Cardiac muscle cell (in vitro differentiated cells and primary cell): ENCODE results near the gene TMEM185B. TPM values are rescaled to one million over a fixed set of nuclear protein-coding genes. Genes with fewer than 3 reads are reported as not detected.

Experiments
- DNase-seq, 2 donors: peaks; one replicate each; pipeline versions ENCODE4 v3.0.0 to v3.0.0-alpha.2; 2010 to 2017; ENCODE audit warnings: low read depth in 1 of 2, low spot score in 1 of 2
- H3K27ac ChIP-seq: fragments of 200-600 bp; sonication (generic); 2 replicates; pipeline ENCODE4 v1.5.1; 2016
- H3K27me3 ChIP-seq: fragments of 200-600 bp; sonication (generic); 2 replicates; pipeline ENCODE4 v1.6.0; 2016; ENCODE audit warnings: control low read depth
- H3K36me3 ChIP-seq: fragments of 200-600 bp; sonication (generic); 2 replicates; pipeline ENCODE4 v1.5.1; 2016; ENCODE audit warnings: control low read depth
- H3K4me1 ChIP-seq: fragments of 200-600 bp; sonication (generic); 2 replicates; pipeline ENCODE4 v1.8.1; 2017; ENCODE audit warnings: low read depth, mild to moderate bottlenecking, mixed run types
- H3K4me3 ChIP-seq: fragments of 200-600 bp; sonication (generic); 2 replicates; pipeline ENCODE4 v1.5.1; 2016; ENCODE audit warnings: mild to moderate bottlenecking
- H3K9me3 ChIP-seq: fragments of 200-600 bp; sonication (generic); 2 replicates; pipeline ENCODE4 v1.5.1; 2017; ENCODE audit warnings: low read depth, mild to moderate bottlenecking, control low read depth
- polyA plus RNA-seq: library from polyadenylated mRNA; unstranded; fragments of >200 nt; fragmentation: Nextera tagmentation; extraction: Ambion mirVana; gene quantifications from 2 replicates; pipeline ENCODE4 v1.2.1, GENCODE V29; 2016
- total RNA-seq: library from RNA; depleted of rRNA; stranded (reverse); fragments of >200 nt; gene quantifications from 2 replicates; pipeline ENCODE4 v1.2.3, GENCODE V29; 2016
- TF ChIP-seq, protein P1 (sequence below): IDR thresholded peaks from 2 replicates; pipeline ENCODE4 v1.5.1; 2012; ENCODE audit warnings: low read depth, mild to moderate bottlenecking, low read length

TMEM185B gene
- total and polyA plus RNA-seq, 2 experiments from 2014 or later: 21.3 to 43.4 TPM

DNA sequence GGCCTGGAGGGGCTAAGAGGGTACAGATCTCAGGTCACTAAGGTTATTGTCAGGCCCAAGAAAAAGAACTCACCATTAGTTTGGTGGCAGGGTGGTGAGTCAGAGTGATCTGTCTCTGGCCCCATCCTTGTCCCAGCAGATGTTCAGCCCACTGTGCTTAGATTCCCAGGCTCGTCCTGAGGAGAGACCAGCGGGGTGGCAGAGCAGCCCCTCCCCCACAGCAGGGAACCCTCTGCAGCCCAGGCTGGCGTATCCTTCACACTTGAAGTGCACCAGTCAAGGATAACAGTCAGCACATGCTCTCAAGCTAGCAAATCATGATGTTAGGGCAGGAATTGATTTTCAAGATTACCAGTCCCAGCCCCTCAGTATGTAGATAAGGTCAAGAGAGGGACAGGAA is 43.1 kb downstream of the TMEM185B start:
- H3K4me3 ChIP-seq: no peak overlapping the region
- H3K4me1 ChIP-seq: peaks cover 14% of the 10 kb centered on the region
- H3K27ac ChIP-seq: no peak overlapping the region
- TF ChIP-seq, protein P1, sequence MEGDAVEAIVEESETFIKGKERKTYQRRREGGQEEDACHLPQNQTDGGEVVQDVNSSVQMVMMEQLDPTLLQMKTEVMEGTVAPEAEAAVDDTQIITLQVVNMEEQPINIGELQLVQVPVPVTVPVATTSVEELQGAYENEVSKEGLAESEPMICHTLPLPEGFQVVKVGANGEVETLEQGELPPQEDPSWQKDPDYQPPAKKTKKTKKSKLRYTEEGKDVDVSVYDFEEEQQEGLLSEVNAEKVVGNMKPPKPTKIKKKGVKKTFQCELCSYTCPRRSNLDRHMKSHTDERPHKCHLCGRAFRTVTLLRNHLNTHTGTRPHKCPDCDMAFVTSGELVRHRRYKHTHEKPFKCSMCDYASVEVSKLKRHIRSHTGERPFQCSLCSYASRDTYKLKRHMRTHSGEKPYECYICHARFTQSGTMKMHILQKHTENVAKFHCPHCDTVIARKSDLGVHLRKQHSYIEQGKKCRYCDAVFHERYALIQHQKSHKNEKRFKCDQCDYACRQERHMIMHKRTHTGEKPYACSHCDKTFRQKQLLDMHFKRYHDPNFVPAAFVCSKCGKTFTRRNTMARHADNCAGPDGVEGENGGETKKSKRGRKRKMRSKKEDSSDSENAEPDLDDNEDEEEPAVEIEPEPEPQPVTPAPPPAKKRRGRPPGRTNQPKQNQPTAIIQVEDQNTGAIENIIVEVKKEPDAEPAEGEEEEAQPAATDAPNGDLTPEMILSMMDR: no peak
- H3K9me3 ChIP-seq: no peaks in the 10 kb centered on the region
- no peaks in the 10 kb centered on the region for H3K27me3 ChIP-seq
- peaks cover 7% of the 10 kb centered on the region for H3K36me3 ChIP-seq
- peak in 1 of 2 donors; percentile 13 for DNase-seq

DNA sequence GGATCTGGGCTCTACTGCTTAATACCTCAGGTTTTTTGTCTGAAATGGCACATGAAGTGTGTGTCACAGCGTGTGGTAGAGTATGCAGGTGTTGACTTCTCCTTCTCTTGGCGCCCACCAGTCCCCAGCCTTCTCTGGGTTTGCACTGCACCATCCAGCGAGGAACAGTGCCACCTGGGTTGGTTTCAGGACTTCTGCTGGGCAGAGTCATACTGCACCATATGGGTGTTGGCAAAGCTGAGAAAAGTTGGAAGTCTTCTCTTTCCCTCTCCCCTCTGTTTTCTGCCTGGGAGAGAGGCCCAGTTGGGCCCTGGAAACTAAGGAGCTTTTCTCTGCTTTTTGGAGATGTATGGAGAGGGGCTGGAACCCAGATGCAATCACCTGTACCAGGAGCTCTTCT is 43.8 kb downstream of the TMEM185B start:
- no peak overlapping the region for H3K4me3 ChIP-seq
- H3K27ac ChIP-seq: no peak overlapping the region
- H3K9me3 ChIP-seq: no peaks in the 10 kb centered on the region
- peaks cover 14% of the 10 kb centered on the region for H3K4me1 ChIP-seq
- H3K36me3 ChIP-seq: peaks cover 7% of the 10 kb centered on the region
- TF ChIP-seq, protein P1: no peak
- no peaks in the 10 kb centered on the region for H3K27me3 ChIP-seq
- no peak for DNase-seq

DNA sequence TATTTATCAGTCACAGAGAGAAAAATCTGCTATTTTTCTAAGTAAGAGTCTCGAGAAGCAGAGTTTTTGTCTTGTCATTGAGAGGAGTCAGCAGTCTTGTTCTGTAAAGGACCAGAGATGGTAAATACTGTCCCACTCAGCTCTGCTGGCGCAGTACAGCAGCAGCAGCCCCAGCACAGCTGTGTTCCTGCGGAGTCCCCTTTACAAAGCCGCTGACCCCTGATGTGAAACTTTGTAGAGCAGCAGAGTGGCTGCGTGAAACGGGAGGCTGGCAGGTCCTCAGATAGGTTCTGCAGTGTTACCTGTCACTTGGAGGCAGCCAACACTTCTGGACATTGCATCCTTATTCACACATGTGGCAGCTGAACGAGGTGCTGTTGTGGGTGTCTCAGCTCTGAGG is 45.2 kb downstream of the TMEM185B start:
- peaks cover 7% of the 10 kb centered on the region for H3K36me3 ChIP-seq
- TF ChIP-seq, protein P1: no peak
- H3K27ac ChIP-seq: no peak overlapping the region
- DNase-seq: no peak
- H3K4me3 ChIP-seq: no peak overlapping the region
- peaks cover 14% of the 10 kb centered on the region for H3K4me1 ChIP-seq
- no peaks in the 10 kb centered on the region for H3K9me3 ChIP-seq
- no peaks in the 10 kb centered on the region for H3K27me3 ChIP-seq

DNA sequence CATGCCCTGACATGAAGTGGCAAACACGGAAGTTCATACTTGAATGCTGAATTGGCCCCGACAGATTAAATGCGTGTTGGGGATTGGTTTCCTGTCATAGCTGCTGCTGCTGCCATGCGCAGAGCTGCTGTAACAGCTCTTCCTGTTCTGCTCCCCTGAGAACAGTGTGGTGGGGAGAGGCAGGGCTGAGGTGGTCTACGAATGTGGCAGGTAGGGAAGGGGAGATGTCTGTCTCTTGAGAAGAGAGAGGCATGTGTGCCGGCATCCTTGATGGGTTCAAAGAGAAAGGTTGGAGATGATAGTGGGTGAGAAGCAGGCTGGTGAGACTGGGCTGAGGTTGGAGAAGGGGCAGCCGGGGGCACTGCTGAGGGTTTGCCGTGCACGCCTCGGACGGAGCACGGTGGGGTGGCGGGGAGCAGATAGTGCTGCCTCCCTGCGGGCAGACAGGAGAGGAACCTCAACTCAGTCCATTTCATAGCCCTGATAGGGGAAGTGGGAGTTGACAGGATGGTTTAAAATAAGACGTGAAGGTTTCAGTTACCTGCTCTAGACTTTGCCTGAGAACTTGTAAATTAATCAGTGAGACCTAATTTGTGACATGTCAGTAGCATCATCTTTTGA is 46.1 kb downstream of the TMEM185B start:
- Histone ChIP-seq H3K9me3 (no peaks in the 10 kb centered on the region), H3K4me3 (no peak overlapping the region), H3K27ac (no peak overlapping the region), H3K27me3 (no peaks in the 10 kb centered on the region), H3K4me1 (peaks cover 14% of the 10 kb centered on the region), H3K36me3 (peaks cover 7% of the 10 kb centered on the region)
- TF ChIP-seq, protein P1: peak; percentile 13
- DNase-seq: no peak

DNA sequence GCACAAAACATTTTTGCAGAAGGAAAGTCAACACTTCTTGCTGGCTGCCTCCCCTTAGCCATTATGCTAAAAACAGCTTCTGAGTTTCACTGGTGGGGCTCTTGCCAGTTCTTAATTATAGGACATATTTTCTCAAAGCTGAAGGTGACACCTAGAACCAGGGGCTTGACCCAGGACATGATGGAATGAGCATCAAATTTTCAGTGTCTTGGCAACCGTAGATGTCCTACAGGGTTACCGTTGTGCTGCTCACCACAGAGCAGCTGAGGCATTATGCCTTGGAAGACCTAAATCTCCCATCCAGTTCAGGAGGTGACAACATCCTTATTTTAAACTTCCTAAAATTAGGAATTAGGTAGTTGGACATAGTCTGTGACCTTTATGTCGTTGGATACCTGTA is 46.7 kb downstream of the TMEM185B start:
- Histone ChIP-seq H3K27me3 (no peaks in the 10 kb centered on the region), H3K27ac (no peak overlapping the region), H3K36me3 (peaks cover 7% of the 10 kb centered on the region), H3K4me3 (no peak overlapping the region), H3K4me1 (peaks cover 14% of the 10 kb centered on the region), H3K9me3 (no peaks in the 10 kb centered on the region)
- DNase-seq: no peak
- TF ChIP-seq, protein P1: no peak
